HS-27A (cell line): ENCODE results near the gene DYRK1A.
"Not testable (repeated sequence)": the region's sequence is repeated elsewhere in the genome, so short reads cannot be mapped to it uniquely, and the experiment has no call there.

Source experiments
- DNase-seq: peaks from one replicate; pipeline ENCODE4 v3.0.0-alpha.2; 2012; ENCODE audit warnings: low read depth, missing footprints

The DYRK1A gene

GRCh38 chr21:37366482-37367316, at the start of gene DYRK1A:
Gene DYRK1A, plus strand, starts transcription at chr21:37366773. Its CDS starts 53,602 bp downstream, at chr21:37420375.
- peak; percentile 99 for DNase-seq

GRCh38 chr21:37319551-37319950, 47.0 kb upstream of the DYRK1A start:
- DNase-seq = no peak

- no peak for DNase-seq
Observed at GRCh38 chr21:37322084-37322483, 44.5 kb upstream of the DYRK1A start.

GRCh38 chr21:37324558-37324957, 42.0 kb upstream of the DYRK1A start:
- DNase-seq = no peak

- not testable (repeated sequence) for DNase-seq
Observed at GRCh38 chr21:37328147-37328546, 38.4 kb upstream of the DYRK1A start.

- DNase-seq = no peak
Observed at GRCh38 chr21:37331411-37331810, 35.2 kb upstream of the DYRK1A start.

GRCh38 chr21:37335053-37335452, 31.5 kb upstream of the DYRK1A start:
- DNase-seq = no peak

GRCh38 chr21:37337179-37337578, 29.4 kb upstream of the DYRK1A start:
- DNase-seq = no peak

- no peak for DNase-seq
Observed at GRCh38 chr21:37337831-37338230, 28.7 kb upstream of the DYRK1A start.

GRCh38 chr21:37338671-37339551, 27.7 kb upstream of the DYRK1A start:
- DNase-seq = peak; percentile 90

- no peak for DNase-seq
Observed at GRCh38 chr21:37339552-37339939, 27.0 kb upstream of the DYRK1A start.

GRCh38 chr21:37341254-37341960, 25.2 kb upstream of the DYRK1A start:
- no peak for DNase-seq

- DNase-seq = no peak
Observed at GRCh38 chr21:37342046-37342632, 24.4 kb upstream of the DYRK1A start.

- no peak for DNase-seq
Observed at GRCh38 chr21:37346841-37347430, 19.6 kb upstream of the DYRK1A start.

GRCh38 chr21:37348664-37349063, 17.9 kb upstream of the DYRK1A start:
- DNase-seq = no peak

- DNase-seq = no peak
Observed at GRCh38 chr21:37350472-37350871, 16.1 kb upstream of the DYRK1A start.

GRCh38 chr21:37356706-37357105, 9.9 kb upstream of the DYRK1A start:
- DNase-seq = no peak

GRCh38 chr21:37357691-37358090, 8.9 kb upstream of the DYRK1A start:
- no peak for DNase-seq

- no peak for DNase-seq
Observed at GRCh38 chr21:37358397-37358796, 8.2 kb upstream of the DYRK1A start.

- no peak for DNase-seq
Observed at GRCh38 chr21:37363936-37364335, 2.6 kb upstream of the DYRK1A start.

GRCh38 chr21:37364722-37365121, 1.9 kb upstream of the DYRK1A start:
- no peak for DNase-seq
